Fibroblast of pulmonary artery (primary cell): Measurements from ENCODE around the gene RPTOR.

Experiments used
- DNase-seq: peaks from one replicate; pipeline ENCODE4 v3.0.0-alpha.2; 2010; ENCODE audit warnings: low read depth
- H3K4me3 ChIP-seq: replicated peaks from 2 replicates; pipeline ENCODE4 v1.5.1; 2011; ENCODE audit warnings: low read depth, mild to moderate bottlenecking, control low read depth, low read length, moderate library complexity
- TF ChIP-seq, protein P1 (sequence below): IDR thresholded peaks from 2 replicates; pipeline ENCODE4 v1.5.1; 2011; ENCODE audit warnings: mild to moderate bottlenecking, control low read depth, low read length, inconsistent platforms; ENCODE audit errors: missing control alignments

The RPTOR gene

DNA sequence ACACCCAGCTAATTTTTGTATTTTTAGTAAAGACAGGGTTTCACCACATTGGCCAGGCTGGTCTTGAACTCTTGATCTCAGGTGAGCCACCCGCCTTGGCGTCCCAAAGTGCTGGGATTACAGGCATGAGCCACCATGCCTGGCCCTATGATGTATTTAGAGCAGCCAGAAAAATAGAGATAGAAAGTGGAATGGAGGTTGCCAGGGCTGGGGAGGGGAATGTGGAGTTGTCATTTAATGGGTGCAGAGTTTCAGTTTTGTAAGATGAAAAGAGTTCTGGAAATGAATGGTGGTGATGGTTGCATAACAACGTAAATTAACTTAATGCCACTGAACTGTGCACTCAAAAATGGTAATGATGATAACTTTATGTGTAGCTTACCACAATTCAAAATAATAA lies 36.7 kb upstream of the RPTOR start:
- no peak for DNase-seq

DNA sequence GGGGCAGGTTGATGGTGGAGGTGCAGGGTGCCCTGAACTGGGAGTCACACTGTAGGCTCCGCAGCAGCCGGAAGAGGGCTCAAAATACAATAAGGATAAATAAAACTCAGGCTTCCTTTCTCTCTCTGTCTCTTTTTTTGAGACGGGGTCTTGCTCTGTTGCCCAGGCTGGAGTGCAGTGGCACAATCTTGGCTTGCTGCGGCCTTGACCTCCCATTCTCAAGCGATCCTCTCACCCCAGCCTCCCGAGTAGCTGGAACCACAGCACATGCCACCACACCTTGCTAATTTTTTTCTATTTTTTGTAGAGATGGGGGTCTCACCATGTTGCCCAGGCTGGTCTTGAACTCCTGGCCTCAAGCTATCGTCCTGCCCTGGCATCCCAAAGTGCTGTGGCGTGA lies 35.3 kb upstream of the RPTOR start:
- TF ChIP-seq, protein P1, sequence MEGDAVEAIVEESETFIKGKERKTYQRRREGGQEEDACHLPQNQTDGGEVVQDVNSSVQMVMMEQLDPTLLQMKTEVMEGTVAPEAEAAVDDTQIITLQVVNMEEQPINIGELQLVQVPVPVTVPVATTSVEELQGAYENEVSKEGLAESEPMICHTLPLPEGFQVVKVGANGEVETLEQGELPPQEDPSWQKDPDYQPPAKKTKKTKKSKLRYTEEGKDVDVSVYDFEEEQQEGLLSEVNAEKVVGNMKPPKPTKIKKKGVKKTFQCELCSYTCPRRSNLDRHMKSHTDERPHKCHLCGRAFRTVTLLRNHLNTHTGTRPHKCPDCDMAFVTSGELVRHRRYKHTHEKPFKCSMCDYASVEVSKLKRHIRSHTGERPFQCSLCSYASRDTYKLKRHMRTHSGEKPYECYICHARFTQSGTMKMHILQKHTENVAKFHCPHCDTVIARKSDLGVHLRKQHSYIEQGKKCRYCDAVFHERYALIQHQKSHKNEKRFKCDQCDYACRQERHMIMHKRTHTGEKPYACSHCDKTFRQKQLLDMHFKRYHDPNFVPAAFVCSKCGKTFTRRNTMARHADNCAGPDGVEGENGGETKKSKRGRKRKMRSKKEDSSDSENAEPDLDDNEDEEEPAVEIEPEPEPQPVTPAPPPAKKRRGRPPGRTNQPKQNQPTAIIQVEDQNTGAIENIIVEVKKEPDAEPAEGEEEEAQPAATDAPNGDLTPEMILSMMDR, result no peak
- DNase-seq, result no peak
- no peak overlapping the region for H3K4me3 ChIP-seq

More for the DNA sequence above, 36.7 kb upstream of the RPTOR start:
- no peak overlapping the region for H3K4me3 ChIP-seq
- TF ChIP-seq, protein P1, result no peak

DNA sequence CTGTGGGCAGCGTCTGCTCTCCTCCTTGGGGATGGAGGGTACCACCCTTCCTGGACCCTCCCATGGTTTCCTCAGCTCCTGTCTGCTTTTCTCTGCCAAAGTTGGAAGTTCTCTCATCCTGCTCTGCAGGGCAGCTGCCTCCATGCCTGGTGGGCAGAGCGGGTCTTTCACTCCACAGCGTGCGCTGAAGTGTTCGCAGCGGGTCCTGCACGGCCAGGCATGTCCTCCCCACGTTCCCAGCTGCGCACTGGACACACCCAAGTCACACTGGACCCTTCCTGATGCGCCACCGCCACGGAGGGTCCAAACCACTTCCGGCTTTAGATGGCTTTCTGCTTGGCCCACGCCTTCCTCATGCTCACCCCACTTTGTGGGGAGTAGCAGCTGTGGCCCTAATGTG lies 34.5 kb upstream of the RPTOR start:
- DNase-seq, result no peak
- TF ChIP-seq, protein P1, result no peak

DNA sequence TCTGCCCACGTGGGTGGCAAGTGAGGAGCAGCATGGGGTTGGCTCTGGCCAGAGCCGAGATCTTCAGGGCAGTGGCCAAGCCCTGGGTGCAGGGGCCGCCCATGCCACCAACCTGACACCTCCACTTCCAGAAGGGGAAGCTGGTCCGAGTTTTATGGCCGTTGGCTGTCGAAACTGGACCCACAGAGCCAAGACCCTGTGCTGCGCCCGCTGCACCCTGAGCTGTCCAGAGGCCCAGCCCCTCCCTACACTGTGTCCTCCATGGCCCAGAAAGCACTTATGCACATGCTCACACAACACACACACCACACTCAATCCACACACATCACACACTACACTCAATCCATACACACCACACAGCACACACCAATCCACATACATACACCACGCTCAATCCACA lies 33.9 kb upstream of the RPTOR start:
- no peak for DNase-seq
- no peak overlapping the region for H3K4me3 ChIP-seq
- TF ChIP-seq, protein P1, result no peak

More for the DNA sequence above, 34.5 kb upstream of the RPTOR start:
- no peak overlapping the region for H3K4me3 ChIP-seq

DNA sequence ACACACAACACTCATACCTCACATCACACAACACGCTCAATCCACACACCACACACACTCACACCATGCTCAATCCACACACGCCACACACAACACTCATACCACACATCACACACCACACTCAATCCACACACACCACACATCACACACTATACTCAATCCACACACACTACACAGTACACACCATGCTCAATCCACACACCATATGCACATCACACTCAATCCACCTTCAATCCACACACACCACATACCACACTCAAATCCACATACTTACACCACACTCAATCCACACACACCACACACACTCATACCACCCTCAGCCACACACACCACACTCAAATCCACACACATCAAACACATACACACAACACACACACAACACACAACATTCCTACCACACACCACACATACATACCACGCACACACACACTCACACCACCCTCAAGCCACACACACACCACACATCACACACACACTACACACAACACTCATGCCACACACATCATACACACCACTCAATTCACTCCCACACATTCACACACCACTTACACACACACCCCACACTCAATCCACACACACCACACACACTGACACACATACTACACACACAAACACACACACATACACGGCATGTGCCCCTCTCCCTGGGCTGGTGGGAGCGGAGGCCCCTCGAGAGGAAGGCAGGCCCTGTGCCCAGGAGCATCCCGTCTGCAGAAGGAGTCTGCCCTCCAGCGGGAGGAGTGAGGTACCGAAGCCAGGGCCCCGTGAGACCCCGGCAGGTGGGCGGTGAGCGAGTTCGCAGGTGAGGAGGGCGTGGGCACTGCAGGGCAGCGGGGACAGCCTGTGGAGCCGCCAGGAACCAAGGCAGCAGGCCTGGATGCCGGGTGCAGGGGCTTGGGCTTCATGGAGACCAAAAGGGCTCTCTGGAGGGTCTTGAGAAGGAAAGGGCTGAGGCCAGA lies 33.1 kb upstream of the RPTOR start:
- no peak overlapping the region for H3K4me3 ChIP-seq
- DNase-seq, result no peak
- TF ChIP-seq, protein P1, result no peak

DNA sequence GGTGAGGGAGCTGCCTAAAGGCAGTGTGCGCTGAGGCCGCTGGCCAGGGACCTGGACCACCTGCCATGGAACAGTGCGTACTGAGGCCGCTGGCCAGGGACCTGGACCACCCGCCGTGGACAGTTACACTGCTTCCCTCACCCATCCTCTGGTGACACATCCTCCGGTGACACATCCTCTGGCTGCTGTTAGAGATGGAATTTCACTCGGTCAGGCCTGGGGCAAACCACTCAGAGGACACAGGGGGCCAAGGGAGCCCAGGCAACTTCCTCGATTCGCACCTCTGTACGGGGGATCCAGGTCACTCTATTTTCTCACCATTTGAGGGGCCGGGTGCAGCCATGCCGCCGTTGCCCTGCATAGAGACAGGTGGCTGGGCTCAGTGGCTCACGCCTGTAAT lies 32.4 kb upstream of the RPTOR start:
- no peak for DNase-seq
- TF ChIP-seq, protein P1, result no peak

More for the DNA sequence above, 32.4 kb upstream of the RPTOR start:
- H3K4me3 ChIP-seq, result no peak overlapping the region
